Endodermal cell (in vitro differentiated cells): ENCODE results near the gene MYRIP. TPM values are rescaled to one million over a fixed set of nuclear protein-coding genes. Genes with fewer than 3 reads are reported as not detected.

Experiments used
- DNase-seq: peaks from one replicate; pipeline ENCODE4 v3.0.0-alpha.2; 2017
- H3K27ac ChIP-seq: 2 replicates; pipeline ENCODE4 v1.5.1; 2013; ENCODE audit warnings: mild to moderate bottlenecking, low read depth, low read length, moderate library complexity
- H3K27me3 ChIP-seq: 2 replicates; pipeline ENCODE4 v1.6.1; 2013; ENCODE audit warnings: mild to moderate bottlenecking, low read length, moderate library complexity; ENCODE audit not compliant: insufficient read depth, control insufficient read depth, poor library complexity, severe bottlenecking
- H3K36me3 ChIP-seq: 2 replicates; pipeline ENCODE4 v1.7.0; 2013; ENCODE audit warnings: mild to moderate bottlenecking, low read length, moderate library complexity; ENCODE audit not compliant: control insufficient read depth, insufficient read depth
- H3K4me1 ChIP-seq: one replicate; pipeline ENCODE4 v1.7.0; 2013; ENCODE audit warnings: low read length; ENCODE audit not compliant: control insufficient read depth, insufficient read depth
- H3K4me3 ChIP-seq: 2 replicates; pipeline ENCODE4 v1.5.1; 2013; ENCODE audit warnings: mild to moderate bottlenecking, low read length, moderate library complexity
- H3K9ac ChIP-seq: 2 replicates; pipeline ENCODE4 v1.6.1; 2013; ENCODE audit warnings: mild to moderate bottlenecking, low read length, moderate library complexity; ENCODE audit not compliant: poor library complexity, severe bottlenecking; ENCODE audit errors: extremely low read depth
- H3K9me3 ChIP-seq: 2 replicates; pipeline ENCODE4 v1.6.1; 2013; ENCODE audit warnings: mild to moderate bottlenecking, low read length, moderate library complexity; ENCODE audit not compliant: control insufficient read depth
- H3K27ac Mint-ChIP-seq: 2 replicates; pipeline ENCODE4 v1.8.0; 2020; ENCODE audit warnings: mixed read lengths
- H3K27me3 Mint-ChIP-seq: 2 replicates; pipeline ENCODE4 v1.8.0; 2021; ENCODE audit warnings: mild to moderate bottlenecking, mixed read lengths; ENCODE audit not compliant: insufficient read depth
- H3K36me3 Mint-ChIP-seq: 2 replicates; pipeline ENCODE4 v1.8.0; 2020; ENCODE audit warnings: low read depth, mixed read lengths
- H3K4me1 Mint-ChIP-seq: 2 replicates; pipeline ENCODE4 v1.8.0; 2020; ENCODE audit warnings: mixed read lengths
- H3K4me3 Mint-ChIP-seq: 2 replicates; pipeline ENCODE4 v1.8.0; 2020; ENCODE audit warnings: mild to moderate bottlenecking, moderate library complexity, mixed read lengths
- H3K9me3 Mint-ChIP-seq: 2 replicates; pipeline ENCODE4 v1.8.0; 2020; ENCODE audit warnings: mild to moderate bottlenecking, mixed read lengths
- WGBS, 2 experiments: methylation state at CpG; one replicate each; pipeline versions ENCODE4 v1.1.5 to v1.1.7; 2013; ENCODE audit warnings: missing lambda C conversion rate in 2 of 2, mixed read lengths in 1 of 2; ENCODE audit not compliant: insufficient coverage in 1 of 2, insufficient read length in 1 of 2; 5-methylcytosine and 5-hydroxymethylcytosine counted together
- total RNA-seq, 2 donors: library from RNA; stranded (reverse); fragmentation: NEBNext Ultra II Directional in 1 of 2; extraction: Animal tissue kit (Norgen Biotek cat#: 25700) in 1 of 2; gene quantifications; 2 replicates in 1 of 2; 3 replicates in 1 of 2; pipeline ENCODE4 v1.2.1, GENCODE V29; 2021
- TF ChIP-seq, protein P1 (sequence below): fragments of 200-600 bp; sonication (generic); conservative IDR thresholded peaks from 2 replicates; pipeline ENCODE4 v1.5.0; 2021; ENCODE audit warnings: antibody characterized with exemption, mild to moderate bottlenecking

Gene MYRIP
- total RNA-seq, 2 donors from 2014 or later: 4.3 to 4.6 TPM

DNA sequence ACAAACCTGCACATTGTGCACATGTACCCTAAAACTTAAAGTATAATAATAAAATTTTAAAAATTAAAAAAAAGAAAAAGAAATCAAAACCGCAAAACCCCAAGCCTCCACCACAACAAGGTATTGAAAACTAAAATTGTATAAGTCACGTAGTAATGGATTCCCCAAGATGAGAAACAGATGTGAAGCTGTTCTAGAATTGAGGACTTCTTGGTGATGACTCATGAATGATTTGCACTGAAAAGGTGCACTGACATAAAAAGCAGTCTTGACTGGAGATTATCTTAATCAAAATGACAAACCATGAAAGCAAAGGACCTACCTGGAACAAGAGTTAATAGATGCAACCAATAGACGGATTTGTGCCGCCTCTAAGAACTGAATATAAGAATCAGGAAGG, 225.8 kb downstream of the MYRIP start:
- Histone ChIP-seq H3K36me3 (no peaks in the 10 kb centered on the region), H3K4me3 (no peak overlapping the region), H3K9ac (no peak overlapping the region), H3K9me3 (no peaks in the 10 kb centered on the region), H3K4me1 (no peaks in the 10 kb centered on the region), H3K27me3 (no peaks in the 10 kb centered on the region), H3K27ac (no peak overlapping the region)
- H3K27me3 Mint-ChIP-seq: no peaks in the 10 kb centered on the region
- DNase-seq: no peak
- H3K4me1 Mint-ChIP-seq: peaks cover 15% of the 10 kb centered on the region
- H3K9me3 Mint-ChIP-seq: peaks cover 26% of the 10 kb centered on the region
- H3K4me3 Mint-ChIP-seq: no peak overlapping the region
- TF ChIP-seq, protein P1, sequence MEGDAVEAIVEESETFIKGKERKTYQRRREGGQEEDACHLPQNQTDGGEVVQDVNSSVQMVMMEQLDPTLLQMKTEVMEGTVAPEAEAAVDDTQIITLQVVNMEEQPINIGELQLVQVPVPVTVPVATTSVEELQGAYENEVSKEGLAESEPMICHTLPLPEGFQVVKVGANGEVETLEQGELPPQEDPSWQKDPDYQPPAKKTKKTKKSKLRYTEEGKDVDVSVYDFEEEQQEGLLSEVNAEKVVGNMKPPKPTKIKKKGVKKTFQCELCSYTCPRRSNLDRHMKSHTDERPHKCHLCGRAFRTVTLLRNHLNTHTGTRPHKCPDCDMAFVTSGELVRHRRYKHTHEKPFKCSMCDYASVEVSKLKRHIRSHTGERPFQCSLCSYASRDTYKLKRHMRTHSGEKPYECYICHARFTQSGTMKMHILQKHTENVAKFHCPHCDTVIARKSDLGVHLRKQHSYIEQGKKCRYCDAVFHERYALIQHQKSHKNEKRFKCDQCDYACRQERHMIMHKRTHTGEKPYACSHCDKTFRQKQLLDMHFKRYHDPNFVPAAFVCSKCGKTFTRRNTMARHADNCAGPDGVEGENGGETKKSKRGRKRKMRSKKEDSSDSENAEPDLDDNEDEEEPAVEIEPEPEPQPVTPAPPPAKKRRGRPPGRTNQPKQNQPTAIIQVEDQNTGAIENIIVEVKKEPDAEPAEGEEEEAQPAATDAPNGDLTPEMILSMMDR: no peak
- no peaks in the 10 kb centered on the region for H3K36me3 Mint-ChIP-seq
- WGBS, 2 experiments: 92 to 98% methylated on average over 2 to 3 of the region's 4 CpGs
- H3K27ac Mint-ChIP-seq: no peak overlapping the region

DNA sequence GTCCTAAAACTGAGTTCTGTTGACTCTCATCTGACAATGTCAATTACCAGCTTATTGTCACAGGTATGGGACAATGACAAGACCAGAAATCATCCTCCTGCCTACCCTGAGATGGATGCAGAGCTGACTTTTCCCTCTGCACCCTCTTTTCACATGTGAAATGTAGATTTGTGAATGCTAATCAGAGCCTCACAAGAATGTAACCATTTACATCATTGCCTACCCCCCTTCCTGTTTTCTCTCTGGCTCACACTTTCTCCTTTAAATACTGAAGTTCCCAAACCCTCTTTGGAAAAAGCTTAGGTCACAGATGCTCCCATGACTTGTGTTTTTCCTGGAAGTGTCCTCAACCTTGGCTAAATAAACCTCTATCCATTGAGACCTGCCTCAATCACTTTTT, 228.2 kb downstream of the MYRIP start:
- H3K36me3 ChIP-seq: no peaks in the 10 kb centered on the region
- no peaks in the 10 kb centered on the region for H3K4me1 ChIP-seq
- no peak overlapping the region for H3K9ac ChIP-seq
- H3K27ac Mint-ChIP-seq: peak overlapping the region; percentile 74
- H3K27me3 ChIP-seq: no peaks in the 10 kb centered on the region
- DNase-seq: no peak
- no peaks in the 10 kb centered on the region for H3K36me3 Mint-ChIP-seq
- H3K27me3 Mint-ChIP-seq: no peaks in the 10 kb centered on the region
- H3K4me3 Mint-ChIP-seq: no peak overlapping the region
- no peak overlapping the region for H3K4me3 ChIP-seq
- H3K27ac ChIP-seq: no peak overlapping the region
- TF ChIP-seq, protein P1: no peak
- H3K4me1 Mint-ChIP-seq: peaks cover 15% of the 10 kb centered on the region
- H3K9me3 ChIP-seq: no peaks in the 10 kb centered on the region
- peaks cover 9% of the 10 kb centered on the region for H3K9me3 Mint-ChIP-seq

GRCh38 chr3:40042752-40043443, 233.5 kb downstream of the MYRIP start:
- no peaks in the 10 kb centered on the region for H3K27me3 ChIP-seq
- H3K9me3 Mint-ChIP-seq: peaks cover 3% of the 10 kb centered on the region
- no peak overlapping the region for H3K9ac ChIP-seq
- 90 to 93% methylated on average over 1 to 4 of the region's 4 CpGs for WGBS, 2 experiments
- H3K4me1 ChIP-seq: no peaks in the 10 kb centered on the region
- H3K27ac Mint-ChIP-seq: no peak overlapping the region
- DNase-seq: no peak
- no peaks in the 10 kb centered on the region for H3K27me3 Mint-ChIP-seq
- no peaks in the 10 kb centered on the region for H3K36me3 Mint-ChIP-seq
- no peaks in the 10 kb centered on the region for H3K4me1 Mint-ChIP-seq
- H3K4me3 Mint-ChIP-seq: no peak overlapping the region
- no peak overlapping the region for H3K27ac ChIP-seq
- TF ChIP-seq, protein P1: no peak
- no peaks in the 10 kb centered on the region for H3K9me3 ChIP-seq
- H3K4me3 ChIP-seq: no peak overlapping the region
- H3K36me3 ChIP-seq: no peaks in the 10 kb centered on the region
